Kasumi-1 (cell line): Measurements from ENCODE around the gene GPC5.

ENCODE experiments used
- DNase-seq, 2 experiments: peaks; one replicate each; lab custom pipeline; 2025; lab: John Stamatoyannopoulos, UW

The GPC5 gene

DNA sequence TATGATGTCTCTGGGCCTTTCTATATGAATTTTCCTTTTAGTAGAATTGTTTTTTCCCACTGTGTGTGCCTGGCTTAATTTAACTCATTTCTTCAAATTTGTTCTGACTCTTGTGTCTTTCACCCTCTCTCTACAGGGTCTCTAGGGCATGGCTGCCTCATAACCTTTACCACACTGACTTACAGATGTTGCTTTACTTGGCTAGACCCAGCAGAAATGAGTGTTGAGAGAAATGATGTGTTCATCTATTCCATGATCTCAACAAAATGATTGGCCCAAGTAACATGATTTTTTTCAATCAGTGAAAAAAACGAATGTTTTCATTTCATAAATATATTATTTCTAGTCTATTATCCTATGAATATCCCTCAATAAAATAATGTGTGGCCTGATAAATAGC lies 195.0 kb downstream of the GPC5 start:
- no peak for DNase-seq

DNA sequence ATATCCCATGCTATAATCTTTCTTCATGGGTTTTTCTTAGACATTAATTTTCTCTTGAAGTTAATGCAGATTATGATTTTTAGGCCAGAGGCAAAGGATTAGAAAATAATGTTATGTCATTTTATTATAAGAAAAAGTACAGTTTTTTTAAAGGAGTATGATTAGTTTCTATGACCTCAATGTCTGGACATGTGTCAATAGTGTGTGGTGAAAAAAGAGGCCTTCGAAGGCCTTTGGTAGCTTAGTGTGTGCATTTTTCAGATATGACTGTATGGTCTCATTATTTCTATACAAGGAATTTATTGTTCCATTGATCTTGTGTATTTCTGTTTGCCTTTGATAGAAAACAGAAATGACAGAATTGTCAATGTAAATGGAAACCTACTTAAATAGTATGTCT lies 195.6 kb downstream of the GPC5 start:
- DNase-seq: no peak

DNA sequence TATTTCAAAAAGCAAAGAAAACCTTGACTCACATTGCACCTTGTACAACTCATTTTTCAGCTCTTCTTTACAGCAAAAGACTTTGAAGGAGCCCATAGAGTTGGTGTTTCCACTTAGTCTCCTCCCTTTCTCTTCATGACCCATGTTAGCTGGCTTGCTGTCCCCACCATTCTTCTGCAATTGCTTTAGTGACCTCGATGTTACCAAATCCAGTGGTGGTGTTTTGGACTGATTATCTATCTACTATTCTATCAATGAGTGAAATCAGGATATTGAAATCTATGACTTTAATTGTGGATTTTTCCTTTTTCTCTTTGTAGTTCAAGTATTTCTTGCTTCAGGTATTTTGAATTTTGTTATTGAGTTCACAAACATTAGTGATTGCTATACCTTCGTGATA lies 197.3 kb downstream of the GPC5 start:
- DNase-seq: no peak

DNA sequence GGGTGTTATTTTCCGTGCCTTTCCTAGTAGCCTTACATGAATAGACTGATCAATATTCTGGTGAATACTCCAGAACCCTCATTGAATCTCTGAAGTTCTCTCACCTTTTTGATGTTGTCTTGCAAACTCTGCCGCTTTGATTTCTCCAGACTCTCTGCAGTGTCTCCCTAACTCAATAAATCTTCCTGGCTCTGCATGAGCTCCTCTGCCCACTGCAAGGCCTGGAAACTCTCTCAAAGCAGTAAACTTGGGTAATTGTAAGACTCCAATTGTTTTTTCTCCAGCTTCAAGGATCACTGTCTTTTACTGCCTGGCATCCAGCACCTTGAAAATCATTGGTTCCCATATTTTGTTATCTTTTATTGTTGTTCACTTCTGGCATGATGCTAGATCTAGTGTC lies 198.4 kb downstream of the GPC5 start:
- no peak for DNase-seq

DNA sequence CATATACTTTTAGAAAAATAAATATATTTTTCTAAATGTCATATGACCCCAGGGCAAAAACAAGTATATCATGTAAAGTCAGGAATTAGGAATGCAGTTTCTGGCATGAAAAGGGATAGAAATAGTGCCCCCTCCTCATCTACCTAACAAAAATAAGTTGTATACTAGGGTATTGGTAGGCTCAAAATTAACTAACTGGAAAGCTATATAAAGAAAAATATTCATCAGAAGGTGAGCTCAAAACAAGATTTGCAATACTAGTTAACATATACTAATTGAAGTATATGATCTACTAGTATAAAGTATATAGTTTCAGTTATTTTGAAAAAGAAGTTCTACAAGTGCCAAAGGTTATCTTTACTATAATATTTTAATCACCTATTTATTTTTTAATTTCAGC lies 200.2 kb downstream of the GPC5 start:
- no peak for DNase-seq

DNA sequence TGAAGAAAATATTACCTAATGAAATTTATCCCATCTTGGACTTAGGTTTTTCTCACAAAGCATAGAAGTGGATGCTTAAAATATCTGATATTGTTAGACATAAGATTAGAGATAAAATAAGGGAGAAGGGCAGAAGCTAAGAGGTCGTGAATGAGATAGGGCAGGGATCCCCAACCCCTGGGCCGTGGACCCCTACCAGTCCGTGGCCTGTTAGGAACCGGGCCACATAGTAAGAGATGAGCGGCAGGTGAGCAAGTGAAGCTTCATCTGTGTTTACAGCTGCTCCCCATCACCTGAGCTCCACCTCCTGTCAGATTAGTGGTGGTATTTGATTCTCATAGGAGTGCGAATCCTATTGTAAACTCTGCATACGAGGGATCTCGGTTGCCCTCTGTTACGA lies 202.9 kb downstream of the GPC5 start:
- DNase-seq: no peak

DNA sequence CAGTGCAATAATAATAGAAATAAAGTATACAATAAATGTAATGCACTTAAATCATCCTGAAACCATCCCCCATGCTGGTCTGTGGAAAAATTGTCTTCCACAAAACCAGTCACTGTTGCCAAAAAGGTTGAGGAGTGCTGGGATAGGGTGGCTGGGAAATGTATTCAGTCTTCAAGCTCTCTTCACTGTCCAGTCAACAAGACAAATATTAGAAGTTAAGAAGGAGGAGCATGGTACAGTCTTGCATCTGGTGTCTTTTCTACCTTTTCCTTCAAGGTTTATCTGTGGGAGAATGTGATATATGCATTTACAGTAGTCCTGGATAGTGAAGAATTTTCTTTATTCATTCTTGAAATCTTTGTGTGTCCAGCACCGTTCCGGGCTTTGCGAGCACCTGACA lies 203.4 kb downstream of the GPC5 start:
- DNase-seq: no peak

DNA sequence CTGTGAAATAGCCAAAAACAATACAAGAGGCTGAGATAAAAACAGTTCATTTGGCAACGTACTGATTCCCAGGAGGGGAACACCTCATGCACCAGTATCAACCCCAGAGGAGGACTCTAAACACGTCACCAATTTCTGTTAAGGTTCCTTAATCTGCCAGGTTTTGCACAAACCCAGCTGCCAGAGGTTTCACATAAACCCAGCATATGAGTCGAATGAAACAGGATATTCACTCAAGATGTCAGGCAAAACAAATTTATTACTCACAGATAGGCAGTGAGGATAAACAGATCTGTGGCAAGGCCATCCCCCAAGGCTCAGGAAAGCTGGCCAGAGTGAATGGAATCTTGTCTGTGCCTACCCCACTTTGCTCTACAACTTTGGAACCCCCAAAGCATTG lies 210.9 kb downstream of the GPC5 start:
- no peak for DNase-seq

DNA sequence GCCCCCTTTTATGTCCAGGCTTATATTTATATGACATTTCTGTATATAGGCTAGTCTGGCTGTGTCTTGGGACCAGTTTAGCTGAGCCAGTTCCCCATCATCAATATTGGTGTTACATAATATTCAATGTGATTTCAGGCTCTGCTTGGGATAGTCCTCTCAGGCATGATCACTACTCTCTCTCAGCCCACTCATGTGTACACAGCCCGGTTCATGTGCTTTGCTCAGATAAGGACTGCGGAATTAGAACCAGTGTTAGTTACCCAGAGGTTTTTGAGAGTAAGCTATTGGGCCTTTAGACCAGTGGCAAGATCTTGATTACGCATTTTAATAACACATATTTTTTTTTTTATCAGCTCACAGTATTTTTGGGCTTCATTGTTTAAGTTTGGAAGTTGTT lies 219.9 kb downstream of the GPC5 start:
- DNase-seq: no peak

DNA sequence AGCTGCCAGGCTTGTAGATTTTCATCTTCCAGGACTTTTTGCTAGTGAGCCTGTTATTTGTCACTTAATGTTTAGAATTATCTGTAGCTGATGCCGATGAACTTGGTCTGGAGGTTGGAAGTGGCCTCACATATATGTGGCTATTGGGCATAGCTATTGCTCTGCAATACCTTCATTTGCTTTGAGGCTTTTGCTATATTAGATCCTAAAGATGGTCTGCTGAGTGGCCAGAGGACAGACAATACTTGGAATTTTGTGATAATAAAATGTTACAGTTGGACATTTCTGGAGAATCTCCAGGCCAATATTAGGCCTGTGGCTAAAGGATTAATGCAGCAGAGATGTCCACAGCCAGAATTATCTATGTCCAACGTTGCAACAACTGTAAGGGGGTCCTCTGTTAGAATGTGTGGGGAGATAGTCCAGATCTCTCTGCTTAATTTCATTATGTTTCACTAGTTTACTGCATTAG lies 222.3 kb downstream of the GPC5 start:
- no peak for DNase-seq

DNA sequence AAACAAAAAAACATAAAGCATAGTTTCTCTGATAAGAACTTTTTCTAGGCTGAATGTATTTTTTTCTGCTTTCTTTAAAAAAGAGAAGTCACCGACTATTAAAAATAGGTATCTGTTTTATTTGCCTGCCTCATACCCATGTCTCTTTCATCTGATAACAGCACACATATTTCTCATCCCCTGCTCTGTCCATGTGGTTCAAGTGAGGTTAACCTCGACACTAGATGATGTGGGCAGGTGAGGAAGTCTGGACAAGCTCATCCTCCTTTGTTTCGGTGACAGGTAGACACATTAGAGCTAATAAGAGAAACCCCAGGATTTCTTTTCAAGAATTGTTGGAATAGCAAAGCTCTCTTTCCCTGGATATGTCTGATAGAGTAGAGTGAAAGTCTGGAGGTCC lies 222.7 kb downstream of the GPC5 start:
- DNase-seq: no peak

DNA sequence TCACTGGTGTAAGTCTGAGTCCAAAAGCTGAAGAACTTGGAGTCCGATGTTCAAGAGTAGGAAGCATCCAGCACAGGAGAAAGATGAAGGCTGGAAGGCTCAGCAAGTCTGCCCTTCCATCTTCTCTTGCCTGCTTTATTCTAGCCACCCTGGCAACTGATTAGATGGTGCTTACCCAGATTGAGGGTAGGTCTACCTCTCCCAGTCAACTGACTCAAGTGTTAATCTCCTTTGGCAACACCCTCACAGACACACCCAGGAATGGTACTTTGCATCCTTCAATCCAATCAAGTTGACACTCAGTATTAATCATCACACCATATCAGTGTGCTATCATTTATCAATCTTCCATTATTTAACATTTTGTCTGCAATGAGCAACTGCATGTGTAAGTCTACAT lies 223.5 kb downstream of the GPC5 start:
- no peak for DNase-seq

DNA sequence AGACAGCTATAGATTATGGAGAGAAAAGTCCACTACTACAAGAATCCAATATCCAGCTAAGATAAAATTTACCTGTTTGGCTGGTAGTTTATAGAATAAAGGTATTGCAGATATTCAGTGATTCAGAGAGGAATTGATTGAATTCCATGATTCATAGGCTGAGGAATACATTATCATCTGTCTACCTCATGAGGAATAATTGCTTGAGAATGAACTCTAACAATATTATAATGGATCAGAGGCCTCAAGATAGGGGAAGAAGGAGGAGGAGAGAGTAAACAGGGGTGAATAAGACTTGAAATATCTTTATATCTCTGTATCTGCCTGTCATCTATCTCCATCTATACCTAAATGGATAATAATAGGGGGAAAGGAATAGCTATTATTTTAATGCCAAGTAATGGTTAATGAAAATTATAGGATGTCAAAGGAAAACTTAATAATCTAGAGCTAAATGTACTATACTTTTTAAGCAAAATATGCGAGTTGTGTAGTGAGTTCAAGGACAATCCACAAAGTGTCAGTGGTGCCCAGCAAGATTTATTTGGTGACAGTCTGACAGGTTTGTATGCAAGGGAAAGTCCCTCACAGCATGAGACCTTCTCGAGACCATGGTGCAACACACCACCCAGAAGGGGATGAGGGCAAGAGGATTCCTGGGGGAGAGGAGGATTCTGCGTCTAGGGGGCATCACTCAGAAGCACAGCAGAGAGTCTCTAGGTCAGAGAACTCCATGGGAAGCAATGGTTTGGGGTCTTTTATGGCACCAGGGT lies 224.5 kb downstream of the GPC5 start:
- no peak for DNase-seq

DNA sequence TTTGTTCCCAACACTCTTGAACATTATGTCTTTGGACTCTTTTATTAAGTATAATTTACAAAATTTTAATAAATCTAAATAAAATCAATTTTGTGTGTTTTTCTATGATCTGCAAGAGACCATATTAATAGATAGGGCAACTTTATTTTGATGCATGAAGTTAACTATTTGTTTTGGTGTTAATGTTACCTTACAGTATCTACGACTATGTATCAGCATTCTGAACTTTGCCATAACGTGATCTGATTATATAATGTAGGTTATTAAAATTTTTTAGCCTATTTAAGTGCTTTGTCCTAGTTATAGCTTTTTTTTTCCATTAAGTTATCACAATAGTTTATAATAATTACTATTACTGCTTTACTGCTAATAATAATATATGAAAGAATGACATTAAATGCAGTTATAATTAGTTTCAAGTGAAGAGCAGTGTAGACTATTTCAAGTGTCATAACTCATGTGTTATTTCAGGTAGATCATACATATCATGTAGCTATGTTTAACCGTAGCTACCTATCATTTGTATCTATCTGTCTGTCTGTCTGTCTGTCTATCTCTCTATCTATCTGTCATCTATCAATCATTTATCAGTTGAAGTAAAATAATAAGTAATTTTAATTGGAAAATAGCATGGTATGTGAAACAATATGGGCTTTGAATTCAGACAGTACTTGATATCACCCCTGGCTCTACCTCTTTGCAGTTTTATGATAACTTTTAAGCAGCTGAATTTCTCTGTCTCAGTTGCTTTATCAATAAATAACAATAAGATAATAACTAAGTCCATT lies 229.7 kb downstream of the GPC5 start:
- no peak for DNase-seq

DNA sequence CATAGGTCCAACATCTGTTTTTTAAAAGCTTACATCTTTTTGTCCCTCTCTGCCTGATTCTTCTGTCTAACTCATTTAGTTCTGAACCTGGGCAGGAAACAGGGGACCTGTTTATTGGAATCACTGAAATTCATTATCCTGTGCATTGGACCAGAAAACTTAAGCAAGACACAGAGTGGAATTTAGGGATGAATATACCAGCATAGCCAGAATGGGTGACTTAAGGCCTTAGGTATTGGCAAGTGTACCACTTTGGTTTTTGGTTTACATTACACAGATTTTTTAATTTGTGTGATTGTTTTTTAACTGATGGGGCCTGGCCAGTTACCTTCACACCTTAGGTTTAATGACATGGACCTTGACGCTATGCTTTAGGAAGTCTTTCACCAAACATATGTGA lies 232.5 kb downstream of the GPC5 start:
- DNase-seq: no peak

DNA sequence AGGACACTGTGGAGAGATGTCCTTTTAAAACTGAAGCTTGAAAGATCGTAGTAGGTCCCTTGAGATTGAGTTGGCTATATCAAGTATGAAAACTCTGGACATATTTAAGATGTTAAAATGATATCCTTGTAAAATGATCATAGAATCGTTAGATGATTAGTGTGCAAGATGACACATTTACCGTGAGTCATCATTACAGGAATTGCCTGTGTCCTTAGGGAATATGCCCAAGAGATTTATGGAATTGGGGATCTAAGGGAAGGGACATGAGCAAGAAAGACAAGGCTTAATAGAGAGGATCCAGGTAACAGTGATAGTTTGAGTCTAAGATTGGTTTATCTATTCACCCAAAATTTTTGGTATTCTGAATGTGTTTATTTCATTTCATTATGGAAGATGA lies 233.7 kb downstream of the GPC5 start:
- no peak for DNase-seq

DNA sequence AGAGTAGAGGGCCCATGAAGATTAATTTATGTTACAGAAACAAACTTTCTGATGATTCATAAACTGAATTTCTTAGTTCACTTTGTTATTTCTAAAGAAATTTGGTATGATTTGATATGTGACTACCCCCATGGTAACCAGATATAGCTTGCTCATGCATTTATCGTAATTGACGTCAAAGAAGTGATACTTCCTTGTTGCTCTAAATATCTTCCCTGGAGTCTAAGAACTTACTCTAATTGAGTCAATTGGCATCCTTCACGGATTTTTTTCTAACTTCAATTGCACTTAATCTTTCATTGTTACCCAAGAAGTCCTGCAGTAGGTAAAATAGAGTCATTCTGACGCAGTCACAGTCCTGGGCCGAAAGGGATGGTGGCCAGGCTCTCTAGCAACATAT lies 240.9 kb downstream of the GPC5 start:
- no peak for DNase-seq

DNA sequence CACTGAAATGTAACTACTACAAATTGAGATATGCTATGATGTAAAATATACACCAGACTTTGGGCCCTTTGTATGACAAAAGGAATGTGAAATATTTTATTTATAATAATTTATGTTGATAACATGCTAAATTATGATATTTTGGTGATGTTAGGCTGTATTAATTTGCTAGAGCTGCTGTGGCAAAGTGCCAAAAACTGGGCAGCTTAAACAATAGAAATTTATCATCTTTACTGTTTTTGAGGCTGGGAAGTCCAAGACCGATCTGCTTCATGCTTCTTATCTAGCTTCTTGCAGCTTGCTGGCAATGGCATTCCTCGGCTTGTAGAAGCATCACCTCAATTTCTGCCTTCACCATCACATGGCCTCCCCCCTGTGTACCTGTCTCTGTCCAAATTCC lies 245.0 kb downstream of the GPC5 start:
- DNase-seq: no peak

DNA sequence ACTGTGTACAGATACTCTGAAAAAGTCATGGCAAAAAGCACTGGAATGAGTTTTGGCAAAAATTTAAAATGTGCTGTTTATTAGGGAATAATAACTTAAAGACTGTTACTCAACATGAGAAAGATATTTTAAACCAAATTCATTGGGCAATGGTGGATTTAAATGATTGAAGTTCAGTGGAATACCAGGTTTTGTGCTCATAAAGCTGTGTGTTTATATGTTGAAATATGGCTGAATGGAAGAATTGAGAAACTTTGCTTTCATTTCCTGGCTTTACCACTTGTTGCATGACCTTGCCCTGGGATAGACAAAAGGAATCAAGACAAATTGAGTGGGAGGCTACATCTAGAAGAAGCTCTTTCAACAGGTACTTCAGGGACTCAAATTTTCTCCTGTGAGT lies 246.4 kb downstream of the GPC5 start:
- DNase-seq: no peak

DNA sequence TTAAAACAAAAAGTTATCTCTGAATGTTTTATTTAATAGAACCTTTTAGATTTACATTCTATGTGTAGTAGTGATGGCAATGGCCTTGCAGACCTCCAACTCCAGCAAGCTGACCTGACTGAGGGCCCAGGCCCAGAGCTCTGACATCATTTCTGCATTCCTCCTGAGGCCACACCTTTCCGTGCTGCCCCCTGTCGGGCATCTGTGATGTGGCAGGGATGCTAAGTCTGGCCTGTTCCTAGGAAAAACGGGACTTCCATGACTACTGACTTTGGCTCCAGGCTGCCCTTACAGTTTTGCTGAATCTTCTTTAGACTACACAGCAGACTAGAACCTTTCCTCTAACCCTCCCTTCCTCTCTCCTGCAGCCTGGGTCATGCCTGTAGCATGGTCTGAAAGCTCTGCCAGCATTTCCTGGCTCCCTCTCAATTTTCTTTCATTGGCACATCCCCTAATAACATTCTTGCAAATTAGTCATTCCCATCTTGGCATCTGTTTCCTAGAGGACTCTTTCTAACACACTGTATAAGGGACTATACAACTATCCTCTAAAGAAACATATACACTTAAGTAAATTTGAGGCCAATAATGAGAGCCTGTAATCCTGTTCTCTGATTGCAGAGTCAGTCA lies 249.1 kb downstream of the GPC5 start:
- DNase-seq: no peak

DNA sequence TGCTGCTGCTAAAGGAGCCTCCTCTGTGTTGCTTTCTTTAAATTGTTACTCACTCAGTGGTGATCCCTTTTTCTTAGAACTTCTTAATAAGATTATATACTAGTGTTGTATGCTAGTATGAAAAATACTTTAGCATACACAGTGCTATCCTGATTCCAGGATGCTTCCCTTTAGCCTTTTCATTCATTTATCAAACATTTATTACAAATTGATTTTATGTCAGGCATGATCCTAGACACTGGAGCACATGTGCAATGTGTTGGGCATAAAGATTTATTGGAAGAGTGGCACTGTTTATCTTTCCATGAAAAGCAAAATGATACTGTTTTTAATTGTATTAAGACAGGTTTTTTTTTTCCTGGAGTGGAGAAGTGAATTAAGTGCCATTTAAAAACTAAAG lies 249.6 kb downstream of the GPC5 start:
- no peak for DNase-seq

DNA sequence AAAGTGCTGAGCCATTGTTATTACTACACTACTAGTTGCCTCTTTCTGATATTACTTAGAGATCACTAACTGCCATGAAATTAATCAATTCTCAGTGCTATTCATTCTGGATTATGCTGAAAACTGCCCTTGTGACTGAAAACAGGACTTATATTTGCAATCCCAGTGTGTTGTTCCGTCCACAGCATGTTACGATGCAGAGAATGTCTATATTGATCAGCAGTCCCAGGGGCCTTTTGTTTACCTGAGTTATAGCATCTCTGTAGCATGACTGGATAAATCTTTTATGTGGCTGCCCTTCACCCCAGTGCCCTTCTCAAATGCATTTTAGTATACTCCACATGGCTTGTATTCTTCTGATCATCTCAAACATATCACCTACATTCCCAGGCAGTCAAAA lies 251.0 kb downstream of the GPC5 start:
- DNase-seq: no peak
